ENCODE results near the gene DPYD. TPM values are rescaled to one million over a fixed set of nuclear protein-coding genes. Genes with fewer than 3 reads are reported as not detected.

The DPYD gene
- total RNA-seq, 2 donors from 2014 or later = 9.2 to 17.5 TPM

DNA sequence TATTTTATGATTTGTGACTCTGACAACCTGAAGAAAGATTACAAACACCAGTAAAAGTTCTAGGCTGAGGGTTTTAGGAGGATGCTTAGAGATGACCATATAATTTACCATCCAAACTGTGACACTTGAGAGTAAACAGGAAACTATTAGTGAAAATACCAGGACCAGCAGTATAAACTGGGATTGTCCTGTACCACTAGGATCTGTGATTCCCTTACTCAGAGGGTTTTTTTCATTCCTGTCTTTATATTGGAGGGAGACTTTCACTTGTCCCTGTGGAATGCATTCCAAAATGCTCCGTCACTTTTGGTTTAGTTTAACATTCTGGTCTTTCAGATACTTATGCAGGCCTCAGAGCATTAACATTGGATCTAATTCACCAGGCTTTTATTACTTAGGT lies 716.4 kb downstream of the DPYD start:
- H3K9me3 ChIP-seq (ENCODE audit: control insufficient read depth, low read length) = no peaks in the 10 kb centered on the region
- no peaks in the 10 kb centered on the region for H3K27me3 ChIP-seq (ENCODE audit: control insufficient read depth, insufficient read depth, low read length, poor library complexity, severe bottlenecking)
- H3K36me3 Mint-ChIP-seq (ENCODE audit: low read depth) = no peaks in the 10 kb centered on the region
- TF ChIP-seq, protein P1, sequence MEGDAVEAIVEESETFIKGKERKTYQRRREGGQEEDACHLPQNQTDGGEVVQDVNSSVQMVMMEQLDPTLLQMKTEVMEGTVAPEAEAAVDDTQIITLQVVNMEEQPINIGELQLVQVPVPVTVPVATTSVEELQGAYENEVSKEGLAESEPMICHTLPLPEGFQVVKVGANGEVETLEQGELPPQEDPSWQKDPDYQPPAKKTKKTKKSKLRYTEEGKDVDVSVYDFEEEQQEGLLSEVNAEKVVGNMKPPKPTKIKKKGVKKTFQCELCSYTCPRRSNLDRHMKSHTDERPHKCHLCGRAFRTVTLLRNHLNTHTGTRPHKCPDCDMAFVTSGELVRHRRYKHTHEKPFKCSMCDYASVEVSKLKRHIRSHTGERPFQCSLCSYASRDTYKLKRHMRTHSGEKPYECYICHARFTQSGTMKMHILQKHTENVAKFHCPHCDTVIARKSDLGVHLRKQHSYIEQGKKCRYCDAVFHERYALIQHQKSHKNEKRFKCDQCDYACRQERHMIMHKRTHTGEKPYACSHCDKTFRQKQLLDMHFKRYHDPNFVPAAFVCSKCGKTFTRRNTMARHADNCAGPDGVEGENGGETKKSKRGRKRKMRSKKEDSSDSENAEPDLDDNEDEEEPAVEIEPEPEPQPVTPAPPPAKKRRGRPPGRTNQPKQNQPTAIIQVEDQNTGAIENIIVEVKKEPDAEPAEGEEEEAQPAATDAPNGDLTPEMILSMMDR (conservative IDR thresholded peaks at IDR 0.05) = no peak
- H3K4me1 ChIP-seq (ENCODE audit: control insufficient read depth, insufficient read depth, low read length) = peaks cover 13% of the 10 kb centered on the region
- H3K9me3 Mint-ChIP-seq = no peaks in the 10 kb centered on the region
- no peaks in the 10 kb centered on the region for H3K36me3 ChIP-seq (ENCODE audit: control insufficient read depth, insufficient read depth, low read length)
- no peak overlapping the region for H3K9ac ChIP-seq (ENCODE audit: extremely low read depth, low read length, poor library complexity, severe bottlenecking)
- WGBS, 2 experiments (ENCODE audit: insufficient coverage in 1 of 2, insufficient read length in 1 of 2) = 97% methylated on average over 1 of the region's 1 CpG; no CpG with 5 or more reads in 1 of the 2 experiments
- H3K27me3 Mint-ChIP-seq (ENCODE audit: insufficient read depth) = no peaks in the 10 kb centered on the region
- no peak overlapping the region for H3K4me3 ChIP-seq (ENCODE audit: low read length)
- H3K4me1 Mint-ChIP-seq = peaks cover 40% of the 10 kb centered on the region
- DNase-seq = no peak
- H3K27ac ChIP-seq (ENCODE audit: low read depth, low read length) = no peak overlapping the region
- H3K4me3 Mint-ChIP-seq = no peak overlapping the region
- H3K27ac Mint-ChIP-seq = peak overlapping the region; percentile 61

DNA sequence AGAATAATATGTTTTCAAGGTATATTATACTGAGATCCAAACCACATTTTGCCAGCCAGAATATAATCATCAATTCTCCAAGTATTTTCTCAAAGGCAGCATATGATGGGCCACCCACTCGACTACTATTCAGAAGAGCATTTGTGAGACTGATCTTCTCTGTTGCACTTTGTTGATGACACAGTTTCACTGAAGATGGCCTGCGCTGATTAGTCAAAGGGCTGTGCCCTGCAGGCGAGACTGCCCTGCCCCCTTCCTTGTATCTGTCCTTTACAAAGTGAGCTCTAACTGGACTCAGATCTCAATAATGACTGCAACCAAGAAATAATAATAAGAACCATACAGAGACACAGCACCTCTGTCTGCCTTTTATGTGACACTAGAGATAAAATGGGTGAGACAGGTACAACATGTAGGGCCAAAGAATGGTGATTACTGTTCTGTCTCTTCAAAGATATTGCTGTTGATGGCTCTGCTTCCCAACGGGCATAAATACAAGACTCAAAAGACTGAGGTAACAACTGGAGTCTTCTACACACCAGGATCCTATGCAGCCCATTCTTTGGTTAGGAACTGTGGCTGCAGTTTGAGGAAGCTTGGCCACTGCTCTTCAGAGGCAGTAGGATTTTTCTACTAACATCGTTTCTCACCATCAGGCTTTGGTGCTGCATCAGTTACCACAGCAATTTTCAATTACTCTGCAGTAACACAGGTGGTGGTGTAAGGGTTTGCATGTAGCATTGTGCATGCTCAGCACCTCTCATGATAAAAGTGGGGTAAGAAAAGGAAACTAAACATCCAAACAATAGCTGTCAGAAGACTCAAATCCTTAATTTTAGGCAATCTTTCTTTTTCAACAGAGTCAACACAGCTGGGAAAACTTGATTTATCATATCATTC lies 718.1 kb downstream of the DPYD start:
- H3K27ac ChIP-seq (ENCODE audit: low read depth, low read length) = no peak overlapping the region
- no peaks in the 10 kb centered on the region for H3K36me3 Mint-ChIP-seq (ENCODE audit: low read depth)
- peak overlapping the region; percentile 11 for H3K4me3 ChIP-seq (ENCODE audit: low read length)
- H3K4me1 ChIP-seq (ENCODE audit: control insufficient read depth, insufficient read depth, low read length) = peaks cover 19% of the 10 kb centered on the region
- no peak overlapping the region for H3K27ac Mint-ChIP-seq
- TF ChIP-seq, protein P1 (conservative IDR thresholded peaks at IDR 0.05) = no peak
- H3K4me3 Mint-ChIP-seq = no peak overlapping the region
- H3K27me3 Mint-ChIP-seq (ENCODE audit: insufficient read depth) = no peaks in the 10 kb centered on the region
- H3K9me3 ChIP-seq (ENCODE audit: control insufficient read depth, low read length) = no peaks in the 10 kb centered on the region
- no peaks in the 10 kb centered on the region for H3K9me3 Mint-ChIP-seq
- H3K4me1 Mint-ChIP-seq = peaks cover 41% of the 10 kb centered on the region
- H3K9ac ChIP-seq (ENCODE audit: extremely low read depth, low read length, poor library complexity, severe bottlenecking) = no peak overlapping the region
- DNase-seq = no peak
- H3K36me3 ChIP-seq (ENCODE audit: control insufficient read depth, insufficient read depth, low read length) = no peaks in the 10 kb centered on the region
- no peaks in the 10 kb centered on the region for H3K27me3 ChIP-seq (ENCODE audit: control insufficient read depth, insufficient read depth, low read length, poor library complexity, severe bottlenecking)
- WGBS, 2 experiments (ENCODE audit: insufficient coverage in 1 of 2, insufficient read length in 1 of 2) = 78 to 84% methylated on average over 4 to 5 of the region's 5 CpGs

DNA sequence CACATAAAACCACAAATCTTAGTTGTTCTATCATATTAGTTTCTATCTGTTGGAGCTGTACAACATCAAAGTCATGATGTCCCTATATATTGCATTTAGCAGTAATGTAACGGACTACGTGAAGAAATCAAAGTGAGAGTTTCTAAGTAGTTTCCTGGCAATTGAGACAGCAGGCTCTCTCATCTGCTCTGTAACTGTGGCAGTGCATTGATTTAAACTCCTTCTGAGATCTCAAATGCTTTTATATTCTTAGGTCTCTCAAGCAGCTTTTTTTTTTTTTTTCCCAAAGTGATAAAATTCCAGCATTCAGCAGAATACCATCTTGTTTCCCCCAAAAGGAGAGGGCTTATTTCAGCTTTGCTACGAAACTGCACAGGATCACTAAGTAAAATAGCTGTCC lies 719.2 kb downstream of the DPYD start:
- Histone ChIP-seq H3K4me1 (ENCODE audit: control insufficient read depth, insufficient read depth, low read length) (peaks cover 19% of the 10 kb centered on the region), H3K27ac (ENCODE audit: low read depth, low read length) (no peak overlapping the region), H3K9me3 (ENCODE audit: control insufficient read depth, low read length) (no peaks in the 10 kb centered on the region), H3K9ac (ENCODE audit: extremely low read depth, low read length, poor library complexity, severe bottlenecking) (no peak overlapping the region), H3K27me3 (ENCODE audit: control insufficient read depth, insufficient read depth, low read length, poor library complexity, severe bottlenecking) (no peaks in the 10 kb centered on the region), H3K36me3 (ENCODE audit: control insufficient read depth, insufficient read depth, low read length) (no peaks in the 10 kb centered on the region), H3K4me3 (ENCODE audit: low read length) (no peak overlapping the region)
- Mint-ChIP-seq H3K4me3 (no peak overlapping the region), H3K4me1 (peaks cover 41% of the 10 kb centered on the region), H3K9me3 (no peaks in the 10 kb centered on the region), H3K27ac (no peak overlapping the region), H3K27me3 (ENCODE audit: insufficient read depth) (no peaks in the 10 kb centered on the region), H3K36me3 (ENCODE audit: low read depth) (no peaks in the 10 kb centered on the region)
- 93 to 100% methylated on average over 2 to 3 of the region's 3 CpGs for WGBS, 2 experiments (ENCODE audit: insufficient coverage in 1 of 2, insufficient read length in 1 of 2)
- no peak for DNase-seq
- TF ChIP-seq, protein P1 (conservative IDR thresholded peaks at IDR 0.05) = no peak

Data from endodermal cell (in vitro differentiated cells).